AG09319 (cell line): ENCODE measurements around the gene GAPVD1.

Source experiments
- DNase-seq: peaks from one replicate; pipeline ENCODE4 v3.0.0-alpha.2; 2010; ENCODE audit warnings: low read depth; ENCODE audit errors: extremely low read depth
- CTCF ChIP-seq: IDR thresholded peaks from 2 replicates; pipeline ENCODE4 v1.5.1; 2011; ENCODE audit warnings: low read depth, mild to moderate bottlenecking, inconsistent platforms, low read length, moderate library complexity

The GAPVD1 gene

GRCh38 chr9:125241000-125241862, 20.4 kb upstream of the GAPVD1 start, which contains the start of gene HSPA5:
Gene HSPA5, minus strand, starts transcription at chr9:125241343. Its CDS starts 217 bp downstream, at chr9:125241126.
- peak; percentile 99 for DNase-seq
- TF ChIP-seq CTCF = peak; percentile 4

- DNase-seq = no peak
- TF ChIP-seq CTCF = no peak
Observed at GRCh38 chr9:125241863-125242739, 19.5 kb upstream of the GAPVD1 start.

DNA sequence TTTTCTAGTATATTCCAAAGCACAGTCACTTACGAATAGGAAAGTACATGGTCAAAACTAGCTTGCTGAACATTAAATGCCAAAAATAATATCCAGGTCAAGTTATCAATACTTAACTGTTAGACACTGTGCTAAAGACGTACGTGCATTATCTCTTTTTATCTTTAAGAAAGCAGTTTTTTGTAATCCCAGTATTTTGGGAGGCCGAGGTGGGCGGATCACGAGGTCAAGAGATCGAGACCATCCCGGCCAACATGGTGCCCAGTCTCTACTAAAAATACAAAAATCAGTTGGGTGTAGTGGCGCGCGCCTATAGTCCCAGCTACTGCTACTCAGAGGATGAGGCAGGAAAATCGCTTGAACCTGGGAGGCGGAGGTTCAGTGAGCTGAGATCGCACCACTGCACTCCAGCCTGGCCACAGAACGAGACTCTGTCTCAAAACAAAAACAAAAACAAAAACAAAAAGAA, 17.8 kb upstream of the GAPVD1 start:
- TF ChIP-seq CTCF = no peak
- DNase-seq = no peak

DNA sequence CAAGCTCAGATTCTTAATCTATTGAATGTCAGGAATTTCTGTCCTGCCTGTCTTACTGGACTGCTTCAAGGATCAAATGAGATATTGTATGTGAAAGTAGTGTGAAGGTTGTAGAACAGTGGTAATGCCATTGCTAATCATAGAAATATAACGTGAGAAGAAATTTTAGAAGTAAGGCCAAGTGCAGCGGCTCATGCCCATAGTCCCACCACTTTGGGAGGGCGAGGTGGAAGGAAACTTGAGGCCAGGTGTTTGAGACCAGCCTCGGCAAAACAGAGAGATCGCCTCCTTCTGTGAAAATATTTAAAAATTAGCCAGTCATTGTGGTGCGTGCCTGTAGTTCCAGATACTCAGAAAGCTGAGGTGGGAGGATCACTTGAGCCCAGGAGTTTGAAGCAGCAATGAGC, 15.4 kb upstream of the GAPVD1 start:
- TF ChIP-seq CTCF = no peak
- DNase-seq = no peak

DNA sequence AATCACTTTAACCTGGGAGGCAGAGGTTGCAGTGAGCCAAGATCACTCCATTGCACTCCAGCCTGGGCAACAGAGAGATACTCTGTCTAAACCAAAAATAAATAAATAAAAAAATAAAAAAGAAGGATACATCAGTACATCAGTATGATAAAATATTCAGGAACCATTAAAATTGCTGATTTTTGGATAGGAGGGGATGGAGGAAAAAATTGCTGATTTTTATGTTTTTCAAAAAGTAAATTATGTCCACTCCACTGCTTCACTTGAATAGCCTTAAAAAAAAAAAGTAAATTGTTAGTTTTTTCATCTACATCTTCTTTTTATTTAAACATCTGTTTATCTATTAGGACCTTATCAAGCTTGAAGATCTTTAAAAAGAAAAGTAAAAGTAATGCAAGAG, 7.4 kb upstream of the GAPVD1 start:
- DNase-seq = no peak

GRCh38 chr9:125255781-125256391, 5.7 kb upstream of the GAPVD1 start:
- no peak for DNase-seq
- peak; percentile 14 for TF ChIP-seq CTCF

More for the DNA sequence above, 7.4 kb upstream of the GAPVD1 start:
- no peak for TF ChIP-seq CTCF
